ENCODE data around the gene SCUBE2.
"Not testable (repeated sequence)": the region's sequence is repeated elsewhere in the genome, so short reads cannot be mapped to it uniquely, and the experiment has no call there.

The SCUBE2 gene

DNA sequence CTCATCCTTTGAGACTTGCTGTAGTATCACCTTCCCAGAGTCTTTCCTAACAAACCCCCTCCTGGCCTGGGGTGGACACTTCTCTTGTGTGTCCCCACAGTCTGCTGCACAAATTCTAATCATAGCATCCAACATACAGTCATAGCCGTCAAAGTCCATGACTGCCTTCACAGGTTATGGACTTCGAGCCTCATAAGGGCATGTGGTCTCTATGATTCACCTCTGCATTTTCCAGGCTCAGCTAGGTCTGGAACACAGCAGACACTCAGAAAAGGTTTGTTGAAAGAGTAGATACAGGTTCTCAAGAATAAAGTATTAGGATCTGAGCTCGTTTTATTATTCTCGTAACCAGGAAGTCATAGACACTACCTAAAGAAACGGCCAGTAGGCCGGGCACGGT, 13.2 kb upstream of the SCUBE2 start:
- no peak for DNase-seq

- DNase-seq = no peak
Observed at GRCh38 chr11:9103542-9104276, 12.3 kb upstream of the SCUBE2 start.

DNA sequence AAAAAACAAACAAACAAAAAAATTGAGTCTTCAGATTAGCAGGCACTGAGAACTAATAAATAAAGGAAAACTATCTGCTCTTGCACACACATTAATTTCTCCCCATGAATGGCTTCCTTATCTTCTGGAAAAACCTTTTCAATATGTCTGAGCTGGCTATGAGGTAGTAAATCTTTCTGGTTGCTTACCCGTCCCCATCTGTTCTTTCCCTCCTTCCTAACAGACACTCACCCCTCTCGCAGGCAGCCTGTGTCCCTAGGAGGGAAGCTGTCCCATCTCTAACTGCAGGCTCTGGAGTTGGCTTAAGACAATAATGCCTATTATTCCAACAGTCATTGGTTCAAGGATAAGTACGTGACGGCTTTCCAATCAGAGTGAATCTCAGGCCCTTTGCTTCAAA, 8.2 kb upstream of the SCUBE2 start:
- DNase-seq = no peak

GRCh38 chr11:9098455-9098854, 7.1 kb upstream of the SCUBE2 start:
- not testable (repeated sequence) for DNase-seq

DNA sequence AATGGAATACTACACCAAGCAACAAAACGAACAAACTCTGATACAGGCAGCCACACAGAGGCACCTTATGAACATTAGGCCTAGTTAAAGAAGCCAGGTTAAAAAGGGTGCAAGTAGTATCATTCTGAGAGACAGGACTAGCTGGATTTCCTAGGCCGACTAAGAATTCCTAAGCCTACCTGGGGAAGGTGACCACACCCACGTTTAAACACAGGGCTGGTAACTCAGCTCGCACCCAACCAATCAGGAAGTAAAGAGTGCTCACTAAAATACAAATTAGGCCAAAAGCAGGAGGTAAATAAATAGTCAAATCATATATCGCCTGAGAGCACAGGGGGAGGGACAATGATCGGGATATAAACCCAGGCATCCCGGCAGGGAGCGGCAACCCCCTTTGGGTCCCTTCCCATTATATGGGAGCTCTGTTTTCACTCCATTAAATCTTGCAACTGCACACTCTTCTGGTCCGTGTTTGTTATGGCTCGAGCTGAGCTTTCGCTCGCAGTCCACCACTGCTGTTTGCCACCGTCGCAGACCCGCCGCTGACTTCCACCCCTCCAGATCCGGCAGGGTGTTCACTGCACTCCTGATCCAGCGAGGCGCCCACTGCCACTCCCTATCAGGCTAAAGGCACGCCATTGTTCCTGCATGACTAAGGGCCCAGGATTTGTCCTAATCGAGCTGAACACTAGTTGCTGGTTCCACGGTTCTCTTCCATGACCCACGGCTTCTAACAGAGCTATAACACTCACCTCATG, 6.0 kb upstream of the SCUBE2 start:
- not testable (repeated sequence) for DNase-seq

DNA sequence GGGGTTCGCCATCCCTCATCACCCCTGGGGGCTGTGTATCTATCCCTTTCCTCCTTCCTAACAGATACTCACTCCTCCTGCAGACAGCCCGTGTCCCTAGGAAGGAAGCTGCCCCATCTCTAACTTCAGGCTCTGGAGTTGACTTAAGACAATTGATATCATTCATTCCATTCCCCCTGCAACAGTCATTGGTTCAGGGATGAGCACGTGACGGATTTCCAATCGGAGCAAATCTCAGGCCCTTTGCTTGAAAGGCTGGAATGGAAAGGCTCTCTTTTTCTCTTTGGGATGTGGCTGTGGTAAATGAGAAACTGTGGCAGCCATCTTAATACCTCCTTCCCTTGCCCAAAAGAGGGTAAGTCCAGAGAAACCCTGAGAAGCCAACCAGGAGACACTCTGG, 5.0 kb upstream of the SCUBE2 start:
- DNase-seq = no peak

GRCh38 chr11:9095421-9095820, 4.0 kb upstream of the SCUBE2 start:
- DNase-seq = no peak

DNA sequence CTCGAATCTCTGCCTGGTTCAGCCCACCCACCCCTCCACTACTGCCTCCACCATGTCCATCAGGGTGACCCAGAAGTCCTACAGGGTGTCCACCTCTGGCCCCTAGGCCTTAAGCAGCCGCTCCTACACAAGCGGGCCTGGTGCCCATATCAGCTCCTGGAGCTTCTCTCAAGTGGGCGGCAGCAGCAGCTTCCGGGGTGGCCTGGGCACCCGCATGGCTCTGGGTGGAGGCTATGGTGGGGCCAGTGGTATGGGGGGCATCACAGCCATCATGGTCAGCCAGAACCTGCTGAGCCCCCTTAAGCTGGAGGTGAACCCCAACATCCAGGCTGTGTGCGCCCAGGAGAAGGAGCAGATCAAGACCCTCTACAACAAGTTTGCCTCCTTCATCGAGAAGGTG, 3.0 kb upstream of the SCUBE2 start:
- DNase-seq = no peak

GRCh38 chr11:9092853-9093778, 1.7 kb upstream of the SCUBE2 start:
- no peak for DNase-seq

GRCh38 chr11:9092072-9092471, 673 bp upstream of the SCUBE2 start:
- no peak for DNase-seq

- DNase-seq = no peak
Observed at GRCh38 chr11:9090488-9091043, 833 bp downstream of the SCUBE2 start.

- no peak for DNase-seq
Observed at GRCh38 chr11:9089636-9090035, 1.8 kb downstream of the SCUBE2 start.

DNA sequence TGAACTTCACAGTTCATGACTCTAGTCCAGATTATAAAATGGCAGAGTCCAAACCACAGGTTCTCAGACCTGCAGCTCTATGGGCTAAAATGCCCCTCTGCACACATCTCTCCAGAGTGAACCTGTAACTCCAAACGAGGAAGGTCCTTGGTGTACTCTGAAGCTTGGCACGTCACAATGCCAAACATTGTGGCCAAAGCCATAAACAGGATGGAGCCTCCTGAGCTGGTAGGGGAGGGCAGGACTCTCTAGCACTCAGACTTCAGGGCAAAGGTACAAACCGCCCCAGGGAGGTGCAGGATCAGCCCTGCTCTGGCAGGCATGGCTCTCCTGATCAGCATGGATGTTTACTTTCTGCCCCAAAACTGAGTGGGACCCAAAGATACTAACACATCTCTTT, 2.3 kb downstream of the SCUBE2 start:
- DNase-seq = no peak

- DNase-seq = no peak
Observed at GRCh38 chr11:9082575-9082974, 8.8 kb downstream of the SCUBE2 start.

DNA sequence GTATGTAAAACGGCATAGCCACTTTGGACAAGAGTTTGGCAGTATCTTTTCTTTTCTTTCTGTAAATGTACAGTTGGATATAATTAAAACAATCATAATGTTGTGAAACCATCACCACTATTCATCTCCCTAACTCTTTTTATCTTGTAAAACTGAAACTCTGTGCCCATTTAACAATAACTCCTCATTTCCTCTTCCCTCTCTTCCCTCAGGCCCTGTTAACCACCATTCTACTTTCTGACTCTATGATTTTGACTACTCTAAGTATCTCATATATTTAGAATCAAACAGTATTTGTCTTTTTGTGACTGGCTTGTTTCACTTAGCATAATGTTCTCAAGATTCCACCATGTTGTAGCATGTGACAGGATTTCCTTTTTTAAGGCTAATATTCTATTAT, 10.2 kb downstream of the SCUBE2 start:
- DNase-seq = no peak

GRCh38 chr11:9078113-9079086, 13.0 kb downstream of the SCUBE2 start:
- DNase-seq = no peak

DNA sequence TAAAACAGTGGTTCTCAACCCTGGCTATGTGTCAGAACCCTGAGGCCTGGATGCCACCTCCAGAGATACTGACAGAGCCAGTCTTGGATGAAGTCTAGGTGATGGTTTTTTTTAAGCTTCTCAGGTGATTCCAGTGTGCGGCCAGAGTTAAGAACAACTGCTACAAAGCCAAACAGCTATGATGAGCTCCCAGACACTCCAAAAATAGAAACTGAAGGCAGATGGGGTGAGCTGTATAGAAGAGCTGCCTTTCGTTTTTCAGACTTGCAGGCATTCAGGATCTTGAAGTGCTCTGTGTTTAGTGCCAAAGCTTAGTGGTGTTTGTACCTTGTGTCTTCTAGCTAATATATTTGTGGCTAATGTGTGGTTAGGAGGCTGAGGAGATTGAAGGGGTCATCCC, 14.2 kb downstream of the SCUBE2 start:
- no peak for DNase-seq

DNA sequence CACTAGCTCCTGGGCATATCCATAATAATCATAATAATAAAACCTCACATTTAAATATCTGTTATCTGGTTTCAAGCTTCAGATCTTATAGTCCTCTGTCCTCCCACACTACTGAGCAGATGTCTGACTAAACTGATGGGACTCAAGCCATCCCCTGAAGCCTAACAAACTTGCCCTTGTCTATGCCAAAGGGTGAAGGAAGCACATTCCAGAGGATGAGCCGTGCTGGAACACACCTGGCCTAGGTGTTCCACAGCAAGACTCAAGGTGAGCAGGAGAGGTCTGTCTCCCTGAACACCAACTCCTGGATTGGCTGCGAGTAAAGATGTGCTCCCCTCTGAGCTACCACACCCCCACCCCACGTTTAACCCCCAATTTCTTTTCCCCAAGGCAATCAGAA, 14.7 kb downstream of the SCUBE2 start:
- DNase-seq = no peak

GRCh38 chr11:9076046-9076445, 15.4 kb downstream of the SCUBE2 start:
- no peak for DNase-seq

DNA sequence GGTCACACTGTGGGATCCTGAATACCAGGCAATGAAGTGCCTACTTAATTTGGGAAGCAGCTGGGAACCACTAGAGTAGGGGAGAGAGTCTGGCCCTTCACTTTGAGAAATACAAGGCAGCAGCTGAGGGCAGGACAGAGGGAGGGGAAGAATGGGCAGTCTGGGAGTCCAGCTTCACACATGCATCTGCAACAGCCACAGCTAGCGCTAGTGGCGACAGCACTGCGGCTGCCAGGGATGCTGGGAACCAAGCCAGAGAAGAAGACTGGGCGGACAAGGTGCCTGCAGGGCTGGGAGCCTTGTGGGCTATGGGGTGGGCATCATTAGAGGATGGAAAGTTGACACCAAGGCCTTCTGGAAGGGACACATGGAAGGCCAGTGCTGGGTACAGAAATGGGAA, 15.8 kb downstream of the SCUBE2 start:
- no peak for DNase-seq

DNA sequence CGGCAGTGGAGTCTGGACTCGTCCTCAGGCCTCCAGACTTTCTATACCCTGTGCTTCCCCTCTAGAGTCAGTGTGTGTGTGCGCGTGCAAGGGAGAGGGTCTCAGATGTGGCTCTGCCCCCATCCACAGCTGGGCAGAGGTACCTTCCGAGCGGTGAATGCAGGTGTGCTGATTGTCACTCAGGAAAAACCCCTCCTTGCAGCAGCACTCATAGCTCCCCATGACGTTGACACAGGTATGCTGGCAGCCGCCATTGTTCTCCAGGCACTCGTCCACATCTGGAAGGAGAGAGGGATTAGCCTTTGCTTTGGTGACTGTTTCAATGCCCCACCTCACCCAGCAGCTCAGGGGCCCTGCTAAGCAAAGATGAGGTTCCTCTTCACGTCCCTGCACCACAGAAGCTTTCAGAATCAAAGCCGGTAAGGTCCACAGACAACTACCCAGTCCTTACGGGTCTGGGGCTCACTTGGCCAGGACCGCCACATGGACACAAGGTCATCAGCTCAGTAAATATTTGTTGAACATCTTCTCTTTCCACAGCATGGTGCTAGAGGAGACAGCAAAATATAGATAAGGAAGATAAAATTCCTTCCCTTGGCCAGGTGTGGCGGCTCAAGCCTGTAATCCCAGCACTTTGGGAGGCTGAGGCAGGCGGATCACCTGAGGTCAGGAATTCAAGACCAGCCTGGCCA, 16.9 kb downstream of the SCUBE2 start:
- no peak for DNase-seq

Data from SHP77 treated with DMSO at 0.1 percent for 48 hours (cell line).